Limb (tissue), 2 donors: Measurements from ENCODE around the gene GIPR.
"Not testable (repeated sequence)": the region's sequence is repeated elsewhere in the genome, so short reads cannot be mapped to it uniquely, and the experiment has no call there.

Experiments
- DNase-seq, 2 donors: peaks; one replicate each; pipeline ENCODE4 v3.0.0-alpha.2; 2016; ENCODE audit errors: extremely low spot score in 2 of 2

Gene GIPR

DNA sequence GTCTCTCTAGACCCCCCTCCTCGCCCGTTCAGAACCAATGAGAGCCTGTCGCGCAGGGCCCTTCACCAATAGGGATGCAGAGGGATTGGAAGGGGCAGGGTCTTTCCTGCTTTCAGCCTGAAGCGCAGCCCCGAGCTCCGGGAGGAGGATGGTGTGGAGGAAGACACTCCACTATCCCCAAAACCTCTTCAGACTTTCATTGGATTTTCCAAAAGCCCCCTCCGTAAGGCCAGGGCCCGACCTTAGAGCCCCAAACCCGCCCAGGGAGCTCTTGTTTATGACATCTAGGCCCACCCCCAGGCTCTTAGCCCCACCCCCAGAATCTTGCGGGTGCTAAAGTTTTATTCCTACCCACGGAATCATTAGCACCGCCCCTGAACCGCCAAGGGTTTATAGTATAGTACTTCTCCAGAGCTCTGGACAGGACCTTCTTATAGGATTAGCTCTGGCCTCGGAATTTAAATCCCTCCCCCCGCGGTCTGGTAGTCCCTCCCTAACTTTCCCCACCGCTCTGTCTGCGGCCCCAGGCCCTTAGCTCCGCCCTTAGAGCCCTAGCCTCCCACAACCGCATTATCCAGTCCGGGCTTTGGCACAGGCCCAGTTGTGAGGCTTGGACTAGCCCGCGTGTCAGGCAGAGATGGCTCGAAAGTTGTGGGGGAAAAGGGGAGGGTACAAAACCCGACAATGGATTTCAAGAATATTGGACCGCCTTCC is 22.2 kb upstream of the GIPR start:
- peak; percentile 77 to 87 for DNase-seq

DNA sequence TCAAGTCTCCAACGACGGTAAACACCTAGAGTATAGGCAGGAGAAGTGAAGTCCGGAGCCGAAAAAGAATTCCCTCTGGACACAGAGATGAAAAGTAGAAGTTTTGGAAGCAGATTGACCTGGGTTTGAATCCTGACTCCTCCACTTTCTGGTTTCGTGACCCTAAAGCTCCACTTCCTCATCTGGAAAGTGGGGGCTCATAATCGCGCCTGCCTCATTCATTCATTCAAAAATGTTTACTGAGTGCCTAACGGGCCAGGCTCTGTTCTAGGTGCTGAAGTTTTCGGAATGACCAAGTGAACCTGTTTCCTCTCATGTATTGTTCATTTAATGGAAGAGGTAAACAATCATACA is 21.7 kb upstream of the GIPR start:
- no peak for DNase-seq

DNA sequence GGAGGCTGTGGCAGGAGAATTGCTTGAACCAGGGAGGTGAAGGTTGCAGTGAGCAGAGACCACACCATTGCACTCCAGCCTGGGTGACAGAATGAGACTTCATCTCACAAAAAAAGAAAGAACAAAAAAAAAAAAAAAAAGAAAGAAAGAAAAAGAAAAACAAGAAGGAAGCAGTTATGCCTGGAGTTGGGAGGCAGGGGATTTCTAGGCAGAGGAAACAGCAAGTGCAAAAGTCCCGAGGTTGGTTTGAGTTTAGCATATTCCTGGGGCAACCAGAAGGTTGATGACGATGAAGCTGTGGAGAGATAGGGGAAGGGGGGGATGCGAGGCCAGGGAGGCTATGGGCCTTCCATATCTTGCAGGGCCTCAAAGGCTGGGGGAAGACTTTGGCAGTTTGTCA is 17.3 kb upstream of the GIPR start:
- no peak for DNase-seq

DNA sequence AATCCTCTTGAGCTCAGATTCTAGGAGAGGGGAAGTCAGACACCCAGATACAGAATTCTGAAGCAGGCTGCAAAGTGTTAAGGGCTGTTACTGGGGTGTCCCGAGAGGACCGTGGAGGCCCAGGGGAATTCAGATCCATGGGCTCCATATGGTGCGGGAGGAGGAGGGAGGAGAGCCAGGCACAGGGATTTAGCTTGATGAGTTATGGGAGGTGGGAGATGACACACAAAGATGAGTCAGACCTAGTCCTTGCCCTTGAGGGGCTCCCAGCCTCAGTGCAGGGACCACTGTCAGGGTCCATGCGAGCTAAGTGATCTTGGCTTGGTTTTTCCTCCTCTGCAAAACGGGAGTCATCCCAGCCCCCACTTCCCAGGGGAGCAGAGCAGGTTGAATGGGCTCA is 14.4 kb upstream of the GIPR start:
- no peak for DNase-seq

DNA sequence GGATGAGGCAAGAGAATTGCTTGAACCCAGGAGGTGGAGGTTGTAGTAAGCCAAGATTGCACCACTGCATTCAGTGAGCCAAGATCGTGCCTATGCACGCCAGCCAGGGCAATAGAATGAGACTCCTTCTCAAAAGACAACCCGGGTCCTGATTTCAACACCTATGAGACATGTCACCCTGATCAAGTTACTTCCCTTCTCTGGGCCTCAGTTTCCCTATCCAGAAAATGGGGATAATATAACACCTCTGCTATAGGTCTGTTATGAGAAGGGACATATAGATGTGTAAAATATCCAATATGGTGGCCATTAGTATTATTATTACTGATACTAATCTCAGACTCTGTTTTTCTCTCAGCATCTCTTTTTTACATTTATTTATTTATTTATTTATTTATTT is 12.9 kb upstream of the GIPR start:
- no peak for DNase-seq

DNA sequence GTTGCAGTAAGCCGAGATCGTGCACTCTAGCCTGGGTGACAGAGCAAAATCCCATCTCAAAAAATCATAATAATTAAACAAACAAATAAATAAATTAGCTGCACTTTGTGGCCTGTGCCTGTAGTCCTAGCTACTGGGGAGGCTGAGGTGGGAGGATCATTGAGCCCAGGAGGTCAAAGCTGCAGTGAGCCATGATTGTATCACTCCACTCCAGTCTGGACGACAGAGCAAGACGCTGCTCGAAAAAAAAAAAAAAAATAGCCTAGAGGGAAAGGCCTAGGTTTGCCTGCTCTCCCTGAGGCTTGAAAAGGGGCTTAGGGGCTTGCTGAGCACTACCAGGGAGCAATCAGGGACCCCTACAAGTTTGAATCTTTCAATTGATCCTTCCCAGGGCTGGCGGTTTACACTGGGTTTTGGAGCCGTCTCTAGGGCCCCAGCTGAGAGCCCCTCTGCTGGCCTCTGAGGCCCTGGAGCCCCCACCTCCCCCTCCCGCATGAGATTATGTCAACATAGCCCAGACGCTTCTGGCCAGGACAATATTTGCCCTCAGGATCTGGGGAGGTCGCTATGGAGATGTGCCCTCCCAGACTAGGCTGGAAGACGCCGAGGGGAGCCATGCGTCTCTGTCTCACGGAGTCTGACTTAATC is 10.4 kb upstream of the GIPR start:
- DNase-seq, result no peak

DNA sequence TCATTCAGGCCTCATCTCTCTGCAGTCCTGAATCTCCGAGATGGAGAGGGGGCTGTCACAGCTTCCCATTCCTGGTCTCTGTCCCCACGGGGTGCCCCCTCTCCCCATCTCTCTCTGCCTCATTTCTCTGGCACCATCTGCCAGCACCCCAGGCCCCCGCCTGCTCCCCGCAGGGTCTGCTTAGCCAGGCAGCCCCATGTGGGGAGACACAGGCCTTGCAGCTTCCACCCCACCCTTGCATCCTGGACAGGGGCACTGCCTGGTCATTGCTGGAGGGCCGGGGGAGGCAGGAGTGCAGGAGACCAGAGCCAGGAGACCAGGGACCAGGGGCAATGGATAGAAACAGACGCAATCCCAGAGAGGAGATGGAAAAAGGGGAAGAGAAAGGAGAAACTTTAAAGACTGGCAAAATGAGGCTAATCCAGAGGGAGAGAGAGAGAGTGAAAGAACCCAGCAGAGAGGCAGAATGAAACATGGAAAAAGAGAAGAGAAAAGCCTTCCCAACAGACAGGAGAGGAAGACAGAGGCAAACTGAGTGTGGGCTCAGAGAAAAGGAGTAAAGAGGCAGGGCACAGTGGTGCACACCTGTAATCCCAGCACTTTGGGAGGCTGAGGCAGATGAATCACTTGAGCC is 8.8 kb upstream of the GIPR start:
- DNase-seq, result no peak

DNA sequence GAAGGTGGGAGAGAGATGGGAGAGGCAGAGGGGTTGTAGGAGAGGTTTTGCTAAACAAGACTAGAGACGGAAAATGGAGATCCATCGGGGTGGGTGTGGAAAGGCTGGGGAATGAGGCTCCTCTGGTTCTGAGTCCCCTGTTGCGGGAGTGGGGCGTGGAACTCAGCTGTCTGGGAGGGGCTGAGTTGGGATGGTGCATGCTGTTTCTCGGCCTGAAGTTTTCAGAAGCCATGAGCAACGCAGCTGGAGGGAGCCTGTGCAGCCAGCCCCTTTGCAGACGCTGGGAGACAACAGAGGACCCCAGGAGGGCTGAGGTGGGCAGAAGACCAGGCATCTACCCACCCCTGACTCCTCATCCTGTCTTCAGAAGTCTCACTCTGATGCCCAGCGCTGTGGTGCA is 7.4 kb upstream of the GIPR start:
- no peak for DNase-seq

DNA sequence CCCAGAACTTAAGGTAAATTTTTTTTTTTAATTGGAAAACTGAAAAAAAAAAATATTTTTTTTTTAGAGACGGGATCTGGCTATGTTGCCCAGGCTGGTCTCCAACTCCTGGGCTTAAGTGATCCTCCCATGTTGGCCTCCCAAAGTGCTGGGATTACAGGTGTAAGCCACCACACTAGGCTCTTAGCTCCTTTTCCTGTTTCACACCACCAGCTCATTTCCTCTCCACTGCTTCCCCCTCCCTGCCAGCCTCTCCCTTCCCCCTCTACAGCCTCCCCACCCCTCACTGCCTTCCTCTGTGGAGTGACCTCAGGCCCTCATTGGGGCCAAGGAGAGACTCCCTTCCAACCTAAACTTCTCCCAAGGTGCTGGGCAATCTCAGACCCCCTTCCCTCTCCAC is 4.2 kb upstream of the GIPR start:
- DNase-seq, result no peak

DNA sequence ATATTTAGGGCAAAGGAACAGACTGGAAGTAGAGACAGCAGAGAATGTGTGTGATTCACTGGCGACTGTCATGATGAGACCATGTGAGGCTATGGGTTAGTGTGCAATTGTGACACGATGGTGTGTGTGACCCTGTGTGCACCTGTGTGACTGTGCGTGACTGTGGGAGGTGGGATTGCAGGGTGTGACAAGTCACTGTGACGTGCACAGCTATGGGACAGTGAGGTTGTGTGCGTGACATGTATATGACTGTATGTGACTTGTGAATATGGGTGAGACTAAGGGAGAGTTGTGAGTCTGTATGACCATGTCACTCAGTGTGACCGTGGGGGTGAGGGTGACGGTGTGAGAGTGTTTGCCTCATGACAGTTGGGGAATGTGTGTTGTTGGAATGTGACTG is 3.4 kb upstream of the GIPR start:
- no peak for DNase-seq

DNA sequence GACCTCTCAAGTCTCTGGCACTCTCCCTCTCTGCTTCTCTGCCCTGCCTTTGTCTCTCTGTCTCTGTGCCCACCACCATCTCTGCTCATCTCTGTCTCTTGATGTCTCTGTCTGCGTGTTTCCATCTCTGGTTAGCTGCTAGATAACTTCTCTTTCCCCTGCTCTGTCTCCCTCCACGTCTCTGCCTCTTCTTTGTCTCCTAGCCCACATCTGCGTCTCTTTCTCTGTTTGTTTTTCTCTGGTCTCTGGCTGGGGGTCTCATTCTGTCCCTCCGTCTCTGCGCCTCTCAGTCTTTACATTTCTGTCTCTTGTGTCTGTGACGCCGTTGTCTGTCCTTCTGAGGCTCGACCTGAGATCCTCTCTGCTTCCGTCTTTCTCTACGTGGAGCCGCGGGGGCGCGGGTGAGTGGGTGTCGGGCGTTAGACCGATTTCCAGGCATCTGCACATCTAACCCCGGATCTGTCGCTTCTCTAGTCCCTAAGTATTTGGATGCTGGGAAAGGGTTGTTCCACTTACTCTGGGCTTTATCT is 386 bp downstream of the GIPR start:
- DNase-seq, result no peak

DNA sequence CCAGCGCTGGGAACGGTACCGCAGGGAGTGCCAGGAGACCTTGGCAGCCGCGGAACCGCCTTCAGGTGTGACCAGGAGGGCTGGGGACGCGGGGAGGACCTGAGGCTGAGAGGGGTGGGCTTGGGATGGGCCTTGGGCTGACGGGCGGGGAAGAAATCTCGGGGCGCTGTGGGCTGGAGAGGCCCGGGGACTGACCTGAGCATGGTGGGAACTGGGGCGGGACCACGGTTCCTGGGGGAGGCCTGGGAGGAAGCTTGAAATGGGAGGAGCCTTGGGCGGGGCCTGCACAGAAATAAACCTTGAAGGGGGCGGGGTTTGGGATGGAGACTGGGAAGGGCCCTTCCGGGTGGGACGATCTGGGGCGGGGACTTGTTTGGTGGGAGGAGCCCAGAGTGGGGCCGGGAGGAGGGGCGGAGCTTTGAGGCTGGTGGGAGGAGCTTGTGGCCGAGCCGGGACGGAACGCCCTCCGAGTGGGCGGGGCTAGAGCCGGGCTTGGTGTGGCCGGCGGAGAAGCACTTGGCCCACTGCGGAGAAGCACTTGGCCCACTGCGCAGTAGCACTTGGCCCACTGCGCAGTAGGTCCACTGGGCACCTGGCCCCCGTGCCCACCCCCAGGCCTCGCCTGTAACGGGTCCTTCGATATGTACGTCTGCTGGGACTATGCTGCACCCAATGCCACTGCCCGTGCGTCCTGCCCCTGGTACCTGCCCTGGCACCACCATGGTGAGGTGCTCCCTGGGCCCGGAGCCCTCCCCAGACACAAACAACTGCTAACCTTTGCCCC is 2.8 kb downstream of the GIPR start:
- DNase-seq, result peak in 1 of 2 donors; percentile 65

DNA sequence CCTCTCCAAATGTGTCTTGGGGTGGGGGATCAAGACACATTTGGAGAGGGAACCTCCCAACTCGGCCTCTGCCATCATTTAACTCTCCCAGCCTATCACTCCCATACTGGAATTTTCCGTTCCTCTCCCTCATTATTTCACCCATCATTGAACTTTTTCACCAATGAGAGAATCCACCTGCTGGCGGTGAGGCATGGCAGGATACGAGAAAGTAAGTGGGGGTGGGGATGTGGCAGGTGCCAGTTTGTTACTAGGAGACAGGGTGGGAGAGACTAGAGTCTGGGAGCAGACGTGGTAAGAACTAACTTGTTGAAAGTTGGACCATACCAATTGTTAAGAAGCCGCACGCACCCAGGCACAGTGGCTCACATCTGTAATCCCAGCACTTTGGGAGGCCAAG is 6.9 kb downstream of the GIPR start:
- DNase-seq, result no peak

DNA sequence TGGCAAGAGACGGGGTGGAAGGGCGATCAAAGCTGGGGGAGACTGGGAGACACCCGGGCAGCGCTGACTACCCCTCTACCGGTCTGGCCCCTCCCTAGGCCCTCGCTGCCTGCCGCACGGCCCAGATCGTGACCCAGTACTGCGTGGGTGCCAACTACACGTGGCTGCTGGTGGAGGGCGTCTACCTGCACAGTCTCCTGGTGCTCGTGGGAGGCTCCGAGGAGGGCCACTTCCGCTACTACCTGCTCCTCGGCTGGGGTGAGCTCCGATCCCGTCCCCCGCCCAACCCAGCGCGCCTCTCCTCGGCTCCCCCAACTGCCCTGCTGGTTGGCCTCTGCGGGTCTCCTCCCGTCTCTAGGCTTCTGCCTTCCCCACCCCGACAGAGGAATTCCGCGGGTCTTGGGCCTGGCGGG is 8.8 kb downstream of the GIPR start:
- DNase-seq, result peak in 1 of 2 donors; percentile 48

DNA sequence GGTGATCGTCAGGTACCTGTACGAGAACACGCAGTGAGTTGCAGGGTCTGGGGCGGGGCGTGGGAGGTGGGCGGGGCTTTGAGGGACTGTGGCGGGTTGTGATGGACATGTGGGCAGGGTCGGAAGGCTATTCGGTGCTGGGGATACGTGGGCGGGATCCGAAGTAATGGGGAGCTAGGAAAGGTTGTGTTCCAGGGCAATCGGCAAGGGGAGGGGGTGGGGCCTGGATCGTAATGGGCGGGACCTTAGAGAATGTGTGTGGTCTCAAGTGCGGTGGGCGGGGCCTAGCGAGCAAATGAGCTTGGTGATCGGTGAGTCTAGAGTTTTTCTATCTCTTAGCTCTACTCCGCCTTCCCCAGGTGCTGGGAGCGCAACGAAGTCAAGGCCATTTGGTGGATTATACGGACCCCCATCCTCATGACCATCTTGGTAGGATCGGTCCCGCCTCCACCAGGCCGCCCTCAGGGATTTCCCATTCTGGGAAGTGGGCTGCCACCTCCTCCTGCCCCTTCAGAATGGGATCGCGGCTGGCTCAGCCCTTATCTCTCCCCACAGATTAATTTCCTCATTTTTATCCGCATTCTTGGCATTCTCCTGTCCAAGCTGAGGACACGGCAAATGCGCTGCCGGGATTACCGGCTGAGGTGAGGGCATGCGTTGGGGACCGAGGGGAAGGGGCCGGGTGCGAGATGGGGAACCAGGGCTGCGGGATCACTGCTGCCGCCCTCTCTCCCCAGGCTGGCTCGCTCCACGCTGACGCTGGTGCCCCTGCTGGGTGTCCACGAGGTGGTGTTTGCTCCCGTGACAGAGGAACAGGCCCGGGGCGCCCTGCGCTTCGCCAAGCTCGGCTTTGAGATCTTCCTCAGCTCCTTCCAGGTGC is 9.6 kb downstream of the GIPR start:
- DNase-seq, result peak; percentile 16 to 71

DNA sequence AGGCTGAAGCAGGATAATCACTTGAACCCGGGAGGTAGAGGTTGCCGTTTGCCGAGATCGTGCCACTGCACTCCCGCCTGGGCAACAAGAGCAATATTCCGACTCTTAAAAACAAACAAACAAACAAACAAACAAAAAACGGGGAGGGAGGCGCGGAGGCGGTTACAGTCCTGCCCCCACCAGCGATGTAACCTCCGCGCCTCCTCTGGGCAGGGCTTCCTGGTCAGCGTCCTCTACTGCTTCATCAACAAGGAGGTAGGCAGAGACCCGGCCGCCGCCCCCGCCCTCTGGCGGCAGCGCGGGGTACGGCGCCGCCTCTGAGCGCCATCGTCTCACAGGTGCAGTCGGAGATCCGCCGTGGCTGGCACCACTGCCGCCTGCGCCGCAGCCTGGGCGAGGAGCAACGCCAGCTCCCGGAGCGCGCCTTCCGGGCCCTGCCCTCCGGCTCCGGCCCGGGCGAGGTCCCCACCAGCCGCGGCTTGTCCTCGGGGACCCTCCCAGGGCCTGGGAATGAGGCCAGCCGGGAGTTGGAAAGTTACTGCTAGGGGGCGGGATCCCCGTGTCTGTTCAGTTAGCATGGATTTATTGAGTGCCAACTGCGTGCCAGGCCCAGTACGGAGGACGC is 13.5 kb downstream of the GIPR start:
- peak; percentile 45 to 87 for DNase-seq

DNA sequence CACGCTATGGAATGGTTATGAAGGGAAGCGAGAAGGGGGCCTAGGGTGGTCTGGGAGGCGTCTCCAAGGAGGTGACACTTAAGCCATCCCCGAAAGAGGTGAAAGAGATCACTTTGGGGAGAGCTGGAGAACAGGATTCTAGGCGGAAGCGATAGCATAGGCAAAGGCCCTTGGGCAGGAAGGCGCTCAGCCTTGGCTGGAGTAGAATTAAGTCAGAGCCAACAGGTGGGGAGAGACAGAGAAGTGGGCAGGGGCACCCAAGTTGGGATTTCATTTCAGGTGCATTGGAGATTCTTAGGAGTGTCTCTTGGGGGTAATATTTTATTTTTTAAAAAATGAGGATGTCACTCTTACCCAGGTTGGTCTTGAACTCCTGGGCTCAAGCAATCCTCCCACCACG is 14.1 kb downstream of the GIPR start:
- DNase-seq, result no peak

DNA sequence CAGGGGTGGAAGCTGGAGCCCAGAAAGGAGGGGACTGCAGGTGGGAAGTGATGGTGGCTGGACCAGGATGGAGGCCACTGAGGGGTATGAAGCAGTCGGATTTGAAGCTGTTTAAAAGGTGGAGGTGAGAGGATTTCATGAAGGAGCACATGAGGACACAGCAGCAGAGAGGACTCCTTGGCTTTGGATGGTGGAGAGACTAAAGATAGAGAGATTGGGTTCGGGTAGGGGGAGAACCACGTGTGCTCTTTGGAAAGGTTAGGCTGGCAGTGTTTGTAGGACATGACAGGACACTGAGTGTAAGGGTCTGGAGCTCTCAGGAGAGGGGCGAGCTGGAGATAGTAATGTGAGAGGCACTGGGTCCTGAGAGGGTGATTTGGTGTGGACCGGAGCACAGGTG is 14.9 kb downstream of the GIPR start:
- DNase-seq, result no peak

DNA sequence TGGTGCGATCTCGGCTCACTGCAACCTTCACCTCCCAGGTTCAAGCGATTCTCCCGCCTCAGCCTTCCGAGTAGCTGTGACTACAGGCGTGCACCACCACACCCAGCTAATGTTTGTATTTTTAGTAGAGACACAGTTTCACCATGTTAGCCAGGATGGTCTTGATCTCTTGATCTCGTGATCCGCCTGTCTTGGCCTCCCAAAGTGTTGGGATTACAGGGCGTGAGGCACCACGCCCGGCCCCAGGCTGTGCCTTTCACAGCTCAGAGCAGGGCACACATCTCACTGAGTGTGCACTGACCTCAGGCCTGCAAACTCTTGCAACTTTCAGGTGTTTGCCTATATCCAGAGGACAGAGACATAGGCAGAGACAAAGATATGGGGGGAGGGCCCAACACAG is 17.0 kb downstream of the GIPR start:
- DNase-seq, result not testable (repeated sequence)

DNA sequence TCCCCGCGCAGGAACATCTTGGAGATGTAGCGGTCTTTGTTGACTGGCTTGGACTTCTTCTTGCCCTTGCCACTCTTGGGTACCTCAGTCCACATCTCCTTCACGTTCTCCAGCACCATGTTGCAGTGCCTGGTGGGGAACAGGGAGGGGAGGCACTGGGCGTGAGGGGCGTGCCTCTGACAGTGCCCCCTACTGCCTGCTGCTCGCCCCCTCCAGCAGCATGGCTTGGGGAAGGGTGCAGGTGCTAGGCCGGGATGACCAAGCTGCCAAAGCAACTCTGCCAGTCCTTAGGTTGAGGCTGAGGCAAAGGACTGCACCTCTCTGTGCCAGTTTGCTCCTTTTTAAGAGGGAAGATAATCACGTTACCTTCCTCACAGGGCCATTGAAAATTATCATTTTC is 19.6 kb downstream of the GIPR start:
- DNase-seq, result no peak
